ENCODE measurements around the gene RGSL1. TPM values are rescaled to one million over a fixed set of nuclear protein-coding genes. Genes with fewer than 3 reads are reported as not detected.

RGSL1 gene
- total RNA-seq, 1 donor from 2014 or later: not detected

DNA sequence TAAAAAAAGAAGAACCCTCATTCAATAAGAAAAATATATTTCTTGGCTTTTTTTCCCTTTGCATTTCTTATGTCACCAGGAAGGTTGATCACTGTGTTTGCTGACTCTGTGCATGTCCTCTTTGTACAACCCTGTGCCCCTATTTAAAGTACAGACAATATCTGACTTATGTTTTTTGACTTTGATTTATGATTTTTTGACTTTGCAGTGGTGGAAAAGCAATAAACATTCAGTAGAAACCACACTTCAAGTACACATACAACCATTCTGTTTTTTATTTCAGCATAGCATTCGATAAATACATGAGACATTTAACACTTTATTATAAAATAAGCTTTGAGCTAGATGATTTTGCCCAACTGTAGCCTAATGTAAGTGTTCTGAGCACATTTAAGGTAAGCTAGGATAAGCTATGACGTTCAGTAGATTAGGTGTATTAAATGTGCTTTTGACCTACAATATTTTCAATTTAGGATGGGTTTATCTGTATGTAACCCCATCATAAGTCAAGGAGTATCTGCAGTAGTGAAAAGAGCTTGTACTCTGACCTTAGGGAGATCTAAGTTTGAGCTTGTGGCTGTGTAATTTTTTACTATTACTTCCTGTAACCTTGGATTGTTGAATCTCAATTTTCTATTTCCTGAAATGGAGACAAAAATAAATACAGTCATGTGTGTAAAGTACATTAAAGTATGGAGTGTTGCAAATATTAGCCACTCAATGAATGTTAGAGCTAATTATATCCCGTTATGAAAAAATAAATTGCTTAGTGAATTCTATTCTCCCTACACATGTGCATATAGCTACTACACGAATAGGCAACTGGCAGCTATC, 137.9 kb downstream of the RGSL1 start:
- no peak overlapping the region for H3K27ac Mint-ChIP-seq (ENCODE audit: unreplicated experiment)
- H3K36me3 Mint-ChIP-seq (ENCODE audit: low read depth): peaks cover 10% of the 10 kb centered on the region
- H3K4me1 Mint-ChIP-seq: peaks cover 20% of the 10 kb centered on the region
- TF ChIP-seq, protein P1, sequence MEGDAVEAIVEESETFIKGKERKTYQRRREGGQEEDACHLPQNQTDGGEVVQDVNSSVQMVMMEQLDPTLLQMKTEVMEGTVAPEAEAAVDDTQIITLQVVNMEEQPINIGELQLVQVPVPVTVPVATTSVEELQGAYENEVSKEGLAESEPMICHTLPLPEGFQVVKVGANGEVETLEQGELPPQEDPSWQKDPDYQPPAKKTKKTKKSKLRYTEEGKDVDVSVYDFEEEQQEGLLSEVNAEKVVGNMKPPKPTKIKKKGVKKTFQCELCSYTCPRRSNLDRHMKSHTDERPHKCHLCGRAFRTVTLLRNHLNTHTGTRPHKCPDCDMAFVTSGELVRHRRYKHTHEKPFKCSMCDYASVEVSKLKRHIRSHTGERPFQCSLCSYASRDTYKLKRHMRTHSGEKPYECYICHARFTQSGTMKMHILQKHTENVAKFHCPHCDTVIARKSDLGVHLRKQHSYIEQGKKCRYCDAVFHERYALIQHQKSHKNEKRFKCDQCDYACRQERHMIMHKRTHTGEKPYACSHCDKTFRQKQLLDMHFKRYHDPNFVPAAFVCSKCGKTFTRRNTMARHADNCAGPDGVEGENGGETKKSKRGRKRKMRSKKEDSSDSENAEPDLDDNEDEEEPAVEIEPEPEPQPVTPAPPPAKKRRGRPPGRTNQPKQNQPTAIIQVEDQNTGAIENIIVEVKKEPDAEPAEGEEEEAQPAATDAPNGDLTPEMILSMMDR (conservative IDR thresholded peaks at IDR 0.05): no peak
- no peak for DNase-seq (ENCODE audit: low read depth, low spot score)
- peaks cover 4% of the 10 kb centered on the region for H3K9me3 Mint-ChIP-seq
- H3K4me3 Mint-ChIP-seq: peak overlapping the region; percentile 88
- H3K27me3 Mint-ChIP-seq (ENCODE audit: low read depth): no peaks in the 10 kb centered on the region

- TF ChIP-seq, protein P1 (conservative IDR thresholded peaks at IDR 0.05): no peak
- Mint-ChIP-seq H3K27me3 (ENCODE audit: low read depth) (no peaks in the 10 kb centered on the region), H3K27ac (ENCODE audit: unreplicated experiment) (peak within 1 kb of the TSS; percentile 81), H3K36me3 (ENCODE audit: low read depth) (peaks cover 6% of the 10 kb centered on the region), H3K4me3 (peak within 1 kb of the TSS; percentile 88), H3K4me1 (peaks cover 20% of the 10 kb centered on the region), H3K9me3 (peaks cover 4% of the 10 kb centered on the region)
- DNase-seq (ENCODE audit: low read depth, low spot score): peak; percentile 40
Measured at GRCh38 chr1:182588500-182589396, 138.8 kb downstream of the RGSL1 start, which contains the start of gene RNASEL. RNASEL (minus strand) TSS chr1:182589256; CDS start chr1:182586806, 2,450 bp downstream.

GRCh38 chr1:182589520-182589919, 139.6 kb downstream of the RGSL1 start:
- Mint-ChIP-seq H3K27ac (ENCODE audit: unreplicated experiment) (no peak overlapping the region), H3K36me3 (ENCODE audit: low read depth) (peaks cover 6% of the 10 kb centered on the region), H3K4me3 (peak overlapping the region; percentile 88), H3K27me3 (ENCODE audit: low read depth) (no peaks in the 10 kb centered on the region), H3K9me3 (peaks cover 4% of the 10 kb centered on the region), H3K4me1 (peaks cover 20% of the 10 kb centered on the region)
- TF ChIP-seq, protein P1 (conservative IDR thresholded peaks at IDR 0.05): no peak
- no peak for DNase-seq (ENCODE audit: low read depth, low spot score)

GRCh38 chr1:182589931-182590330, 140.0 kb downstream of the RGSL1 start:
- peaks cover 6% of the 10 kb centered on the region for H3K36me3 Mint-ChIP-seq (ENCODE audit: low read depth)
- no peaks in the 10 kb centered on the region for H3K27me3 Mint-ChIP-seq (ENCODE audit: low read depth)
- TF ChIP-seq, protein P1 (conservative IDR thresholded peaks at IDR 0.05): no peak
- peak overlapping the region; percentile 72 for H3K4me3 Mint-ChIP-seq
- no peak for DNase-seq (ENCODE audit: low read depth, low spot score)
- H3K9me3 Mint-ChIP-seq: peaks cover 4% of the 10 kb centered on the region
- H3K27ac Mint-ChIP-seq (ENCODE audit: unreplicated experiment): no peak overlapping the region
- peaks cover 20% of the 10 kb centered on the region for H3K4me1 Mint-ChIP-seq

- TF ChIP-seq, protein P1 (conservative IDR thresholded peaks at IDR 0.05): peak; percentile 89
- DNase-seq (ENCODE audit: low read depth, low spot score): peak; percentile 76
- no peaks in the 10 kb centered on the region for H3K36me3 Mint-ChIP-seq (ENCODE audit: low read depth)
Measured at GRCh38 chr1:182595641-182596240, 145.8 kb downstream of the RGSL1 start.

More at GRCh38 chr1:182595641-182596240, 145.8 kb downstream of the RGSL1 start:
- Mint-ChIP-seq H3K9me3 (no peaks in the 10 kb centered on the region), H3K27me3 (ENCODE audit: low read depth) (no peaks in the 10 kb centered on the region), H3K27ac (ENCODE audit: unreplicated experiment) (no peak overlapping the region), H3K4me3 (no peak overlapping the region), H3K4me1 (no peaks in the 10 kb centered on the region)

Data from neural crest cell (in vitro differentiated cells).